Upper lobe of right lung (tissue), 1 donor: Measurements from ENCODE around the gene CYSLTR1. TPM values are rescaled to one million over a fixed set of nuclear protein-coding genes. Genes with fewer than 3 reads are reported as not detected.

Source experiments
- ATAC-seq: fragments of 200-7000 bp; cut with Tn5 transposase; one replicate; pipeline ENCODE4 v1.9.1; 2020; ENCODE audit warnings: mild to moderate bottlenecking, moderate library complexity
- DNase-seq: peaks from one replicate; pipeline ENCODE4 v3.0.0-alpha.2; 2020
- H3K27ac ChIP-seq: fragments of 200-600 bp; one replicate; pipeline ENCODE4 v1.8.0; 2022
- H3K27me3 ChIP-seq: fragments of 200-600 bp; one replicate; pipeline ENCODE4 v1.8.0; 2022; ENCODE audit warnings: mild to moderate bottlenecking
- H3K36me3 ChIP-seq: fragments of 200-600 bp; one replicate; pipeline ENCODE4 v1.8.0; 2022
- H3K4me1 ChIP-seq: fragments of 200-600 bp; one replicate; pipeline ENCODE4 v1.8.0; 2022
- H3K4me3 ChIP-seq: fragments of 200-600 bp; one replicate; pipeline ENCODE4 v1.8.0; 2022; ENCODE audit warnings: mild to moderate bottlenecking
- H3K9me3 ChIP-seq: fragments of 200-600 bp; one replicate; pipeline ENCODE4 v1.8.0; 2022
- CTCF ChIP-seq: fragments of 200-600 bp; IDR thresholded peaks from one replicate; pipeline ENCODE4 v1.8.0; 2022; ENCODE audit warnings: antibody characterized with exemption
- intact Hi-C: fragments of 100-400 bp; cut with DNase I; formaldehyde crosslinking; loops from one replicate; pipeline ENCODE4 v1.11.0; 2022
- total RNA-seq: library from RNA; stranded (reverse); fragmentation: NEBNext Ultra II Directional; extraction: Animal tissue kit (Norgen Biotek cat#: 25700); gene quantifications from one replicate; pipeline ENCODE4 v1.2.1, GENCODE V29; 2021
- donor health status: DM: no; HTN: yes; CAD: no; lungs with severe emphysema.

CYSLTR1 gene
- total RNA-seq, 1 donor from 2014 or later, result 8.7 TPM

GRCh38 chrX:78333521-78333920 is 6.1 kb upstream of the CYSLTR1 start:
- Histone ChIP-seq H3K4me1 (no peaks in the 10 kb centered on the region), H3K36me3 (no peaks in the 10 kb centered on the region), H3K4me3 (no peak overlapping the region), H3K9me3 (no peaks in the 10 kb centered on the region), H3K27me3 (no peaks in the 10 kb centered on the region), H3K27ac (no peak overlapping the region)
- intact Hi-C loops, result no loop called here
- DNase-seq (no peak), ATAC-seq (no peak)
- no peak for TF ChIP-seq CTCF

- no peaks in the 10 kb centered on the region for H3K36me3 ChIP-seq
- H3K4me1 ChIP-seq, result no peaks in the 10 kb centered on the region
- no peak for DNase-seq
- intact Hi-C loops, result no loop called here
- TF ChIP-seq CTCF, result no peak
- H3K27ac ChIP-seq, result no peak overlapping the region
- no peak overlapping the region for H3K4me3 ChIP-seq
- H3K9me3 ChIP-seq, result no peaks in the 10 kb centered on the region
- ATAC-seq, result no peak
- no peaks in the 10 kb centered on the region for H3K27me3 ChIP-seq
These were observed 4.3 kb upstream of the CYSLTR1 start for GRCh38 chrX:78331708-78332107.

GRCh38 chrX:78330540-78330939 is 3.1 kb upstream of the CYSLTR1 start:
- intact Hi-C loops, result no loop called here
- ATAC-seq (no peak), DNase-seq (no peak)
- Histone ChIP-seq H3K4me1 (no peaks in the 10 kb centered on the region), H3K9me3 (no peaks in the 10 kb centered on the region), H3K4me3 (no peak overlapping the region), H3K27me3 (no peaks in the 10 kb centered on the region), H3K36me3 (no peaks in the 10 kb centered on the region), H3K27ac (no peak overlapping the region)
- no peak for TF ChIP-seq CTCF

- intact Hi-C loops, result no loop called here
- no peak for TF ChIP-seq CTCF
- DNase-seq, result no peak
These were observed 2.7 kb upstream of the CYSLTR1 start for GRCh38 chrX:78330068-78330467.

GRCh38 chrX:78329486-78329885 is 2.1 kb upstream of the CYSLTR1 start:
- no peaks in the 10 kb centered on the region for H3K4me1 ChIP-seq
- no peak overlapping the region for H3K27ac ChIP-seq
- intact Hi-C loops, result no loop called here
- DNase-seq (no peak), ATAC-seq (no peak)
- no peak for TF ChIP-seq CTCF
- no peaks in the 10 kb centered on the region for H3K27me3 ChIP-seq
- H3K36me3 ChIP-seq, result no peaks in the 10 kb centered on the region
- H3K4me3 ChIP-seq, result no peak overlapping the region
- no peaks in the 10 kb centered on the region for H3K9me3 ChIP-seq

More at GRCh38 chrX:78330068-78330467, 2.7 kb upstream of the CYSLTR1 start:
- ATAC-seq, result no peak
- Histone ChIP-seq H3K4me3 (no peak overlapping the region), H3K27ac (no peak overlapping the region), H3K4me1 (no peaks in the 10 kb centered on the region), H3K36me3 (no peaks in the 10 kb centered on the region), H3K27me3 (no peaks in the 10 kb centered on the region), H3K9me3 (no peaks in the 10 kb centered on the region)

GRCh38 chrX:78326401-78326800 is 1.0 kb downstream of the CYSLTR1 start:
- ATAC-seq (no peak), DNase-seq (no peak)
- H3K4me1 ChIP-seq, result no peaks in the 10 kb centered on the region
- no peaks in the 10 kb centered on the region for H3K27me3 ChIP-seq
- no peaks in the 10 kb centered on the region for H3K9me3 ChIP-seq
- no peak overlapping the region for H3K27ac ChIP-seq
- H3K36me3 ChIP-seq, result no peaks in the 10 kb centered on the region
- intact Hi-C loops, result no loop called here
- no peak for TF ChIP-seq CTCF
- H3K4me3 ChIP-seq, result peak overlapping the region; percentile 46
